ENCODE measurements around the gene NDUFB3. TPM values are rescaled to one million over a fixed set of nuclear protein-coding genes. Genes with fewer than 3 reads are reported as not detected.

Gene NDUFB3
- total and polyA plus RNA-seq, 4 donors, result 34.2 to 177 (median 53.2) TPM

GRCh38 chr2:201084863-201085262 lies 13.1 kb downstream of the NDUFB3 start:
- no peak overlapping the region for H3K27ac ChIP-seq (ENCODE audit: low read depth in 1 of 2, low read length in 2 of 2)
- TF ChIP-seq REST (IDR thresholded peaks at IDR 0.05) (no peak), FOXA2 (IDR thresholded peaks at IDR 0.05) (no peak), GABPA (IDR thresholded peaks at IDR 0.05 in 1 of 2, conservative IDR thresholded peaks at IDR 0.05 in 1 of 2) (no peak)
- no peak for DNase-seq (ENCODE audit: low spot score)
- H3K9me3 ChIP-seq (ENCODE audit: control insufficient read depth in 4 of 4, low read length in 3 of 4), result no peaks in the 10 kb centered on the region
- H3K4me1 ChIP-seq (ENCODE audit: control insufficient read depth in 4 of 4, insufficient read depth in 4 of 4, low read length in 3 of 4), result peaks cover 0 to 2% (median 0%) of the 10 kb centered on the region in 4 donors
- peaks cover 4 to 26% (median 9%) of the 10 kb centered on the region in 4 donors for H3K36me3 ChIP-seq (ENCODE audit: control insufficient read depth in 4 of 4, insufficient read depth in 3 of 4, low read depth in 1 of 4, low read length in 3 of 4)
- H3K9ac ChIP-seq (ENCODE audit: low read depth in 1 of 2, low read length in 2 of 2), result no peak overlapping the region
- no peak overlapping the region for H3K4me3 ChIP-seq (ENCODE audit: low read depth in 1 of 3, low read length in 3 of 3)
- H3K27me3 ChIP-seq (ENCODE audit: control insufficient read depth in 4 of 4, insufficient read depth in 4 of 4, low read length in 3 of 4), result no peaks in the 10 kb centered on the region
- WGBS, result 86% methylated on average over 2 of the region's 2 CpGs

- Histone ChIP-seq H3K9ac (ENCODE audit: low read depth in 1 of 2, low read length in 2 of 2) (no peak overlapping the region), H3K27me3 (ENCODE audit: control insufficient read depth in 4 of 4, insufficient read depth in 4 of 4, low read length in 3 of 4) (no peaks in the 10 kb centered on the region), H3K4me1 (ENCODE audit: control insufficient read depth in 4 of 4, insufficient read depth in 4 of 4, low read length in 3 of 4) (peaks cover 0 to 4% (median 3%) of the 10 kb centered on the region in 4 donors), H3K4me3 (ENCODE audit: low read depth in 1 of 3, low read length in 3 of 3) (no peak overlapping the region), H3K9me3 (ENCODE audit: control insufficient read depth in 4 of 4, low read length in 3 of 4) (no peaks in the 10 kb centered on the region), H3K27ac (ENCODE audit: low read depth in 1 of 2, low read length in 2 of 2) (peak overlapping the region in 1 of 2 donors; percentile 76), H3K36me3 (ENCODE audit: control insufficient read depth in 4 of 4, insufficient read depth in 3 of 4, low read depth in 1 of 4, low read length in 3 of 4) (peaks cover 0 to 8% (median 3%) of the 10 kb centered on the region in 4 donors)
- DNase-seq (ENCODE audit: low spot score), result no peak
- WGBS, result 91% methylated on average over 4 of the region's 4 CpGs
- TF ChIP-seq YY1 (IDR thresholded peaks at IDR 0.05), result no peak
- no peak for TF ChIP-seq GABPA (IDR thresholded peaks at IDR 0.05 in 1 of 2, conservative IDR thresholded peaks at IDR 0.05 in 1 of 2)
- TF ChIP-seq JUND (IDR thresholded peaks at IDR 0.05), result no peak
- TF ChIP-seq TAF1 (conservative IDR thresholded peaks at IDR 0.05), result no peak
- TF ChIP-seq CTCF (IDR thresholded peaks at IDR 0.05; ENCODE audit: low read depth, low read length, missing input control), result no peak
- TF ChIP-seq HNF4G (IDR thresholded peaks at IDR 0.05), result no peak
- TF ChIP-seq EGR1 (IDR thresholded peaks at IDR 0.05; ENCODE audit: low read depth in 2 of 2), result no peak
- no peak for TF ChIP-seq ATF3 (IDR thresholded peaks at IDR 0.05)
- TF ChIP-seq FOXA1 (IDR thresholded peaks at IDR 0.05), result no peak
- no peak for TF ChIP-seq RXRA (IDR thresholded peaks at IDR 0.05)
These were observed 18.8 kb downstream of the NDUFB3 start for GRCh38 chr2:201090574-201090973.

- Histone ChIP-seq H3K27me3 (ENCODE audit: control insufficient read depth in 4 of 4, insufficient read depth in 4 of 4, low read length in 3 of 4) (no peaks in the 10 kb centered on the region), H3K4me1 (ENCODE audit: control insufficient read depth in 4 of 4, insufficient read depth in 4 of 4, low read length in 3 of 4) (peaks cover 0 to 4% (median 3%) of the 10 kb centered on the region in 4 donors), H3K9me3 (ENCODE audit: control insufficient read depth in 4 of 4, low read length in 3 of 4) (no peaks in the 10 kb centered on the region), H3K9ac (ENCODE audit: low read depth in 1 of 2, low read length in 2 of 2) (no peak overlapping the region), H3K36me3 (ENCODE audit: control insufficient read depth in 4 of 4, insufficient read depth in 3 of 4, low read depth in 1 of 4, low read length in 3 of 4) (no peaks in the 10 kb centered on the region), H3K4me3 (ENCODE audit: low read depth in 1 of 3, low read length in 3 of 3) (no peak overlapping the region), H3K27ac (ENCODE audit: low read depth in 1 of 2, low read length in 2 of 2) (peak overlapping the region in 1 of 2 donors; percentile 36)
- WGBS, result 92% methylated on average over 5 of the region's 5 CpGs
- DNase-seq (ENCODE audit: low spot score), result no peak
- TF ChIP-seq TAF1 (conservative IDR thresholded peaks at IDR 0.05), result no peak
- TF ChIP-seq YY1 (IDR thresholded peaks at IDR 0.05), result peak; percentile 46
- peak; percentile 67 to 75 for TF ChIP-seq HNF4A (conservative IDR thresholded peaks at IDR 0.05)
- TF ChIP-seq SP1 (IDR thresholded peaks at IDR 0.05), result peak; percentile 63
- TF ChIP-seq ATF3 (IDR thresholded peaks at IDR 0.05), result no peak
- TF ChIP-seq JUND (IDR thresholded peaks at IDR 0.05), result peak; percentile 9 to 44
- TF ChIP-seq RXRA (IDR thresholded peaks at IDR 0.05), result peak; percentile 56 to 61
- TF ChIP-seq CTCF (IDR thresholded peaks at IDR 0.05; ENCODE audit: low read depth, low read length, missing input control), result no peak
- peak in 1 of 2 donors; percentile 21 for TF ChIP-seq GABPA (IDR thresholded peaks at IDR 0.05 in 1 of 2, conservative IDR thresholded peaks at IDR 0.05 in 1 of 2)
- no peak for TF ChIP-seq FOXA1 (IDR thresholded peaks at IDR 0.05)
- TF ChIP-seq HNF4G (IDR thresholded peaks at IDR 0.05), result no peak
- peak; percentile 44 to 46 for TF ChIP-seq EGR1 (IDR thresholded peaks at IDR 0.05; ENCODE audit: low read depth in 2 of 2)
- TF ChIP-seq RAD21 (IDR thresholded peaks at IDR 0.05), result peak; percentile 11 to 12
These were observed 21.8 kb downstream of the NDUFB3 start for GRCh38 chr2:201093573-201093972.
